ENCODE measurements around the gene SEC23B. TPM values are rescaled to one million over a fixed set of nuclear protein-coding genes. Genes with fewer than 3 reads are reported as not detected.
"Not testable (repeated sequence)": the region's sequence is repeated elsewhere in the genome, so short reads cannot be mapped to it uniquely, and the experiment has no call there.

Gene SEC23B
- 24.2 and 27.1 TPM in 2 replicates for total RNA-seq (2014; rRNA removed; shearing (Covaris generic); ENCODE audit: low replicate concordance)

DNA sequence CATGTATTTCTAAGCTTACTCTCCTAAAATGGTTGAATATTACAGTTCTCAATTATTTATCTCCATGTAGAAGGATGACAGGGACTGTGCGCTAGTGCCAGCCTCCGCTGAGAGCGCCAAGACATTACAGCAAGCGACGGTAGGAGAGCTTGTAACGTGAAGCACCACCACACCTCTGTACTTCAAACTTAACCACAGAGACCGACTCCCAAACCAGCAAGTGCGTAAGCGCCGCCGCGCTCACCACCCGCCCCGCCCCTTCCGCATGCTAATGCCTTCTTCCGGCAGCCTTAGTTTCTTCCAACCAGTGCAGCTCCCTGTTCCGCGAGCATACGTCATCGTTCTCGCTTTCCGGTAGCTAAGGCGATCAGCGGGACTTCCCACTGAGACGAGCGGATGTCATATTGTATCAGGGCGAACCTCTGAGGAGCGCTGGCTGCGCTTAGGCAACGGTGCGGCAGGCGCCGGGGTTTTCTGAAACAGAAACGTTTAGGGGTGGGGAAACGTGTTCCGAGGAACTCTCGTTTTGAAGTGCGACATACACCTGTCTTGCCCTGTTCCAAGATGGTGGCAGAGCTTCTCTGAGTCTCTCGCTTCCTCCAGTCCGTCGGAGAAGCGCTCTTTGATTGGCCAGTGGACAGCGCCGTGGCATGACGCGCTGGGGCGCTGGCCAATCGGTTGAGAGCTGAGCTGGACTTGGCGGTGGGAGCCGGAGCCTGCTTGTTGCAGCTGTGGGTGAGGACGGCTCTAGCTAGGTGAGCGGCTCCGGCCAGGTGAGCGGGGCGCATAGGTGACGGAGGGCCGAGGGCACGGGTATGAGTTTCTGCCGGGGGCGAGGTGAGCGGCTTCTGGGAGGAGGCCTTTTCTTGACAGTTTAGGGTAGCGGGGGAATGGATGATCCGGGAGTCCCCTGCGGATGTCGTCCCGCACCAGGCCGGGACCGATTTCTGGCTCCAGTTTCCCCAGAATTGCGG is at the start of gene SEC23B:
SEC23B (plus strand) TSS at position 723 of the 974 bp plus-strand sequence. CDS start 2,896 bp downstream, outside the sequence.
- peak; percentile 95 for DNase-seq
- no peaks in the 10 kb centered on the region for H3K27me3 ChIP-seq

GRCh38 chr20:18465536-18466200 is 42.1 kb upstream of the SEC23B start:
- H3K36me3 ChIP-seq, result no peaks in the 10 kb centered on the region
- H3K4me3 ChIP-seq, result no peak overlapping the region
- no peaks in the 10 kb centered on the region for H3K9me3 ChIP-seq

More for the DNA sequence above, at the start of gene SEC23B:
- Histone ChIP-seq H3K36me3 (no peaks in the 10 kb centered on the region; the same call in none of the 2 replicates), H3K4me3 (peak within 1 kb of the TSS; percentile 91), H3K9me3 (no peaks in the 10 kb centered on the region)

DNA sequence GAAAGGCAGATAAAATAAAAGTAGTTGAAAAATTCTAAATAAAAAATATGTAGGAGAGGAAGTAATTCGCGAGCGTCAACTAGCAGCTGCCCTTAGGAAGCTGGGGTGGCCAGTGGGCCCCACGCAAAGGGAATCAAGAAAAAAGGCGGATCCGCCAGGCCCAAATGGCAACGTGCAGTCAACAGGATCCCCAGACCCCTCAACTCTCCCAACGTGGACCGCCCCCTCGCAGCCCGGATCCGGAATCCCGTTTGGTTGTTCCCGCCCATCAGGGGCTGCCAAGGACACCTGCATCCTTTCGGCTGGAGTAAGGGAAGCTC is 41.2 kb upstream of the SEC23B start:
- Histone ChIP-seq H3K9me3 (no peaks in the 10 kb centered on the region), H3K36me3 (no peaks in the 10 kb centered on the region), H3K4me3 (peak overlapping the region; percentile 84), H3K27me3 (no peaks in the 10 kb centered on the region)
- DNase-seq, result no peak

More at GRCh38 chr20:18465536-18466200, 42.1 kb upstream of the SEC23B start:
- no peak for DNase-seq
- no peaks in the 10 kb centered on the region for H3K27me3 ChIP-seq

GRCh38 chr20:18466894-18467730 is 40.6 kb upstream of the SEC23B start, which contains the start of the genes DZANK1 and POLR3F:
DZANK1 (minus strand) TSS chr20:18467030; CDS start chr20:18465358, 1,672 bp downstream.
POLR3F (plus strand) TSS chr20:18467390; CDS start chr20:18467507, 117 bp downstream.
- Histone ChIP-seq H3K36me3 (no peaks in the 10 kb centered on the region), H3K4me3 (peak within 1 kb of the TSS; percentile 84), H3K9me3 (no peaks in the 10 kb centered on the region), H3K27me3 (no peaks in the 10 kb centered on the region)
- peak; percentile 94 for DNase-seq

- Histone ChIP-seq H3K36me3 (peaks cover 4% of the 10 kb centered on the region; the same call in 1 of the 2 replicates), H3K9me3 (no peaks in the 10 kb centered on the region), H3K27me3 (no peaks in the 10 kb centered on the region), H3K4me3 (no peak overlapping the region)
- DNase-seq, result no peak
These were observed 30.5 kb upstream of the SEC23B start for GRCh38 chr20:18477218-18477617.

DNA sequence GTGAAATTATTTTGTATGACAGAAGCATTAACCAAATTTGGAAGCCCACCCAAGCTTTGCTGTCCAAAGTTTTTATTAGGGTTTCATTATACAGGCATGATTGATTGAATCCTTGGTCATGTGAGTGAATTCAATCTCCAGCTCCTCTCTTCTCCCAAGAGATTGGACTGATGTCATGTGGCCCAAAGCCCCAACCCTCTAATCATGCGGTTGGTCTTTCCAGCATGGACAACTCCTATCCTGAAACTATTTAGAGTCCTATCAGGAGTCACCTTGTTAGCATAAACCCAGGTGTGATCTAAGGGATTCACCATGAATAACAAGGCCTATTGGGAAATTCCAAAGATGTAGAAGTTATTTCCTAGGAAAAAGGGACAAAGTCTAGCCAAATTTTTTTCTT is 29.9 kb upstream of the SEC23B start:
- DNase-seq, result no peak
- no peak overlapping the region for H3K4me3 ChIP-seq
- peaks cover 5% of the 10 kb centered on the region; the same call in 1 of the 2 replicates for H3K36me3 ChIP-seq

GRCh38 chr20:18481596-18481995 is 26.1 kb upstream of the SEC23B start:
- Histone ChIP-seq H3K36me3 (peaks cover 8% of the 10 kb centered on the region; the same call in 1 of the 2 replicates), H3K9me3 (no peaks in the 10 kb centered on the region), H3K27me3 (no peaks in the 10 kb centered on the region), H3K4me3 (no peak overlapping the region)
- no peak for DNase-seq

More for the DNA sequence above, 29.9 kb upstream of the SEC23B start:
- Histone ChIP-seq H3K27me3 (no peaks in the 10 kb centered on the region), H3K9me3 (no peaks in the 10 kb centered on the region)

- Histone ChIP-seq H3K4me3 (no peak overlapping the region), H3K27me3 (no peaks in the 10 kb centered on the region), H3K36me3 (peaks cover 5% of the 10 kb centered on the region), H3K9me3 (no peaks in the 10 kb centered on the region)
- no peak for DNase-seq
These were observed 19.4 kb upstream of the SEC23B start for GRCh38 chr20:18488301-18488700.

DNA sequence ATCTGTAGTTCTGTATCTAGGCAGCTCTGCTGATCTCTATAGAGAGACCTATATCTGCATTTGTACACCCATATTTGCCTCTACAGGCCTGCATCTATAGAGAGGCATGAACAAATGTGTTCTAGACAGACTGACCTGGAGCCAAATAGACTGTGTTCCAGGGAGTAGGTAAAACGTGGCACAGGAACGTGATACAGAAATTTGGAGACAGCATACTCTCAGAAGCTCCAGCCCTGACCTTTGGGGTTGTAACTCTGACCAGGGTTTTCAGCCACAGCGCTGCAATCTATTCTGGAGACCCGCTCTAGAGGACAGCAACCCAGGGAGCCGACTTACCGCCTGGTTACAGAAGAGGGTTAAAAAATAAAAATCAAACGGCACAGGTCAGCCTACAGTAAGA is 11.7 kb upstream of the SEC23B start:
- Histone ChIP-seq H3K9me3 (no peaks in the 10 kb centered on the region), H3K36me3 (no peaks in the 10 kb centered on the region), H3K4me3 (peak overlapping the region; percentile 77), H3K27me3 (no peaks in the 10 kb centered on the region)
- DNase-seq, result no peak

- Histone ChIP-seq H3K9me3 (no peaks in the 10 kb centered on the region), H3K4me3 (peak within 1 kb of the TSS; percentile 77), H3K36me3 (no peaks in the 10 kb centered on the region), H3K27me3 (no peaks in the 10 kb centered on the region)
- peak; percentile 79 for DNase-seq
These were observed 10.8 kb upstream of the SEC23B start, which contains the start of gene RBBP9 for GRCh38 chr20:18496740-18497592. RBBP9 (minus strand) TSS chr20:18497225; CDS start chr20:18497167, 58 bp downstream.

DNA sequence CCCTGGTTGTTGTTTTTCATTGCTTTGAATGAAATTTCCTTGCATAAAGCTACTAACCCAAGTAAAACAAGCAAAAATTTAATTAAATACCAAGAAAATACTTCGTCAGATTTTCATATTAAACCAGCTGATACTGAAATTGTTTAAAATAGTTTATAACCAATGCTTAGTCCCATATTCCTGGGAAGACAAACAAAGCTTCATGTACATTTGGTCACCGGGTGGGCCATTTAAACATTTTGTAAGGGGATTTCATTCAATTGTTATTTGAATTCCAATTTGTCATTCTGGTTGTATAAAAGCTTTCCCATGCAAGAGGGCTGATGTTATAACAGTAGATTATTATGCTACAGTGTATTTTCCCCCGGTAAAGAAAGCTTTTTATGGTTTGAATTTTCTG is 10.1 kb upstream of the SEC23B start:
- Histone ChIP-seq H3K9me3 (no peaks in the 10 kb centered on the region), H3K36me3 (no peaks in the 10 kb centered on the region), H3K27me3 (no peaks in the 10 kb centered on the region), H3K4me3 (peak overlapping the region; percentile 77)
- no peak for DNase-seq

GRCh38 chr20:18501672-18502071 is 6.1 kb upstream of the SEC23B start:
- not testable (repeated sequence) for DNase-seq, H3K4me3 ChIP-seq, H3K27me3 ChIP-seq, H3K9me3 ChIP-seq, H3K36me3 ChIP-seq

DNA sequence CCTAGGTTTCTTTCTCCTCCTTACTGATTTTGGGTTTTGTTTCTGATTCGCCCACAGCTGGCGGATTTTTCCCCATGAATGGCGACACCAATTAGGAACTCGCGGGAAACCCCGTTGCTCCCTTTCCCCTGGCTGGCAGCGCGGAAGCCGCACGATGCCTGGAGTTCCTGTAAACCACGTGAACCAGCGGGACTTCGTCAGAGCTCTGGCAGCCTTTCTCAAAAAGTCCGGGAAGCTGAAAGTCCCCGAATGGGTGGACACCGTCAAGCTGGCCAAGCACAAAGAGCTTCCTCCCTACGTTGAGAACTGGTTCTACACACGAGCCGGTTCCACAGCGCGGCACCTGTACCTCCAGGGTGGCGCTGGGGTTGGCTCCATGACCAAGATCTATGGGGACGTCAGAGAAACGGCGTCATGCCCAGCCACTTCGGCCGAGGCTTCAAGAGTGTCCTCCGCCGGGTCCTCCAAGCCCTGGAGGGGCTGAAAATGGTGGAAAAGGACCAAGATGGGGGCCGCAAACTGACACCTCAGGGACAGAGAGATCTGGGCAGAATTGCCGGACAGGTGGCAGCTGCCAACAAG is 3.2 kb upstream of the SEC23B start:
- Histone ChIP-seq H3K36me3 (no peaks in the 10 kb centered on the region), H3K27me3 (no peaks in the 10 kb centered on the region), H3K4me3 (no peak overlapping the region), H3K9me3 (no peaks in the 10 kb centered on the region)
- DNase-seq, result no peak

GRCh38 chr20:18506744-18507143 is 996 bp upstream of the SEC23B start:
- peak overlapping the region; percentile 91 for H3K4me3 ChIP-seq
- no peaks in the 10 kb centered on the region for H3K27me3 ChIP-seq
- no peak for DNase-seq
- no peaks in the 10 kb centered on the region; the same call in 1 of the 2 replicates for H3K36me3 ChIP-seq
- no peaks in the 10 kb centered on the region for H3K9me3 ChIP-seq

DNA sequence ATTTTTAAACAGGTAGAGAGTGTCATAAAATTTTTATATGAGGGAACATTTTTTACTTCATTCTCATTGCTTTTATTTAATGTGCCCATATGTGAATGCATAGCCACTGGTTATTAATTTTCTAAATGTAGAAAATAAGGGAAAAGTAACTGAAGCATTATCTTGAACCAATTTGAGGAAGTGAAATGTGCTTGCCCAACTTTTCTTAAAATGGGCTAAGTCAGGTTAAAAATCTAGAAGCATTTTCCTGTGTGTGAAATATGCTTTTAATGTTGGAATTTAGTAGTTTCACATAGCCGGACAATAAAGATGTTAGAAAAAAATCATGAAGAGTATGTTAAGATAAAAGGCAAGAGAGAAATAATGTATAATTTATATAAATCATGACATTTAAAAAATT is 3.8 kb downstream of the SEC23B start:
- Histone ChIP-seq H3K4me3 (no peak overlapping the region), H3K27me3 (no peaks in the 10 kb centered on the region), H3K9me3 (no peaks in the 10 kb centered on the region), H3K36me3 (peaks cover 4% of the 10 kb centered on the region)
- no peak for DNase-seq
